ENCODE measurements around the gene CYP4B1. TPM values are rescaled to one million over a fixed set of nuclear protein-coding genes. Genes with fewer than 3 reads are reported as not detected.

Gene CYP4B1
- total and polyA plus RNA-seq, 7 donors = 0.23 to 50.3 (median 17.2) TPM

DNA sequence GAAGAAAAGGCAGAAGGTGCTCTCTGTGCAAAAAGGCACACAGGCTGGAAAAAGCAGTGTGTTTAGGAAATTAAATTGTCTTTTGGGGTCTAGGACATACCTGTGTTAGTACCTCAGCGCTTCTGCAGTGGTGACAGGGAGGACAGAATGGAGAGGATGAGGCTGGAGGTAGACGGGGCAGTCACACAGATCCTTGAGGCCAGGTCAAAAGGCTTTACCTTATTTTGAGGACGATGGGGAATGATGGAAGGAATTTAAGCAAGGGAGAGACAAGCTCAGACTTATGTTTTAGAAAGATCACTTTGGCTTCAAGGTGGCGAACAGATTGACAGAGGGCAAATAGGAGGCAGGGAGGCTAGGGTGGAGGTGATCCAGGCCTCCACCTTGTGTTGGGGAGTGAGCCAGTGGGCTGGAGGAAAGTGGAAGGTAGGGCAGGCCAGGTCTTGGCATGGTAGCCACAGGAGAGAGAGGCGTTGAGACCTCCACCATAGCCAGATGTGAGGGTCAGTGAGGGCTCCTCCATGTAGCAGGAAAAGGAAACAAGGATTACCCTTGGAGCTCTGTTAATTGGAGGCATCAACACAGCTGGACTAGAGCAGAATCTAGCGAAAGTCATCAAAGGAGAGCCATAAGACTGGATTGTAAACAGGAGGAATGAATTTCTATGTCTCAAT is 4.2 kb downstream of the CYP4B1 start:
- Histone ChIP-seq H3K27me3 (peaks cover 0 to 4% (median 0%) of the 10 kb centered on the region in 3 donors), H3K36me3 (no peaks in the 10 kb centered on the region), H3K27ac (peak overlapping the region in 1 of 4 donors; percentile 84), H3K4me1 (no peaks in the 10 kb centered on the region), H3K9me3 (no peaks in the 10 kb centered on the region), H3K4me3 (no peak overlapping the region)
- intact Hi-C loops (cut with DNase I) = no loop called here
- DNase-seq = no peak
- TF ChIP-seq POLR2A (IDR thresholded peaks at IDR 0.05) = no peak
- TF ChIP-seq EP300 (IDR thresholded peaks at IDR 0.05) = no peak
- TF ChIP-seq, protein P1, sequence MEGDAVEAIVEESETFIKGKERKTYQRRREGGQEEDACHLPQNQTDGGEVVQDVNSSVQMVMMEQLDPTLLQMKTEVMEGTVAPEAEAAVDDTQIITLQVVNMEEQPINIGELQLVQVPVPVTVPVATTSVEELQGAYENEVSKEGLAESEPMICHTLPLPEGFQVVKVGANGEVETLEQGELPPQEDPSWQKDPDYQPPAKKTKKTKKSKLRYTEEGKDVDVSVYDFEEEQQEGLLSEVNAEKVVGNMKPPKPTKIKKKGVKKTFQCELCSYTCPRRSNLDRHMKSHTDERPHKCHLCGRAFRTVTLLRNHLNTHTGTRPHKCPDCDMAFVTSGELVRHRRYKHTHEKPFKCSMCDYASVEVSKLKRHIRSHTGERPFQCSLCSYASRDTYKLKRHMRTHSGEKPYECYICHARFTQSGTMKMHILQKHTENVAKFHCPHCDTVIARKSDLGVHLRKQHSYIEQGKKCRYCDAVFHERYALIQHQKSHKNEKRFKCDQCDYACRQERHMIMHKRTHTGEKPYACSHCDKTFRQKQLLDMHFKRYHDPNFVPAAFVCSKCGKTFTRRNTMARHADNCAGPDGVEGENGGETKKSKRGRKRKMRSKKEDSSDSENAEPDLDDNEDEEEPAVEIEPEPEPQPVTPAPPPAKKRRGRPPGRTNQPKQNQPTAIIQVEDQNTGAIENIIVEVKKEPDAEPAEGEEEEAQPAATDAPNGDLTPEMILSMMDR (IDR thresholded peaks at IDR 0.05) = no peak
- no peak for TF ChIP-seq POLR2AphosphoS5 (IDR thresholded peaks at IDR 0.05)
- WGBS, 2 donors = 86 to 89% methylated on average over 6 of the region's 6 CpGs

DNA sequence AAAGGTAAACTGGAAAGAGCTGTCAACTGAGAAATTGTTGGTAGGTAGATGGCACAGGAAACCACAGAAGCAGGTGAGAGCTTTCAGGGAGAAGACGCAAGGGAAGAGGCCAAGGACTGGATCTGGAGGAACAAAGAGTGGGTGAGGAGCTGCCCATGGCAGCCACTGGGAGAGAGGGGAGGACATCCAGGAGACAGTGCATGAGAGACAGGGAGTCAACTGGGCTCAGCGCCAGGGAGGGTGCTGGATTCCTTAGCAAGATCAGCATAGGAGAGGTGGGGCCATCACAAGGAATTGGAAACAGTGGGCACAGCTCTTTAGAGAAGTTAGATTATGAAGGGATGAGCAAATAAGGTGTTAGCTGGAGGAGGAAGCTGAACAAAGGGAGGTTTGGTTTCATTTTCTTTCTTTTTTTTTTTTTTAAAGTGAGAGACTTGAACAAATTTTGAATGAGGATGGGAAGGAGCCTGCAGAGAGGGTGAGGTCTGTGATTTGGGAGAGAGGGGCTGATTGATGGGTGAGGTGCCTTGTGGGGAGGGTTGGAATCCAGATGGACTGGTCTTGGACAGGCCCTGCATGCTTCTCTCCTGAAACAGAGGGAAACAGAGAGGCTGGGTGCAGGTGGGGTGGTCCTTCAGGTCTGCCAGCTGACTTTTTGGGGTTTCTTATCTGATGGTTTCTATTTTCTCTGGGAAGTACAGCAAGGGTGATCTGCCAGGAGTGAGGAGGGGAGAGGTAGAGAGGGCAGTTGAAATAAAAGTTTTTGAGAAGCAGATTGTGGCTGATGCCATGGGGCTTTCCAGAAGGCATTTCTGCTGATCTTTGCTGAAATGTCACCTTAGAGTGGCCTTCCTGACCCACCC is 5.4 kb downstream of the CYP4B1 start:
- DNase-seq = no peak
- peak overlapping the region; percentile 54 to 84 (median 66) for H3K27ac ChIP-seq
- no peaks in the 10 kb centered on the region for H3K4me1 ChIP-seq
- H3K36me3 ChIP-seq = no peaks in the 10 kb centered on the region
- peaks cover 0 to under 1% (median 0%) of the 10 kb centered on the region in 4 donors for H3K9me3 ChIP-seq
- 73 to 78% methylated on average over 2 of the region's 2 CpGs for WGBS, 2 donors
- peaks cover 0 to 4% (median 0%) of the 10 kb centered on the region in 3 donors for H3K27me3 ChIP-seq
- intact Hi-C loops (cut with DNase I) = no loop called here
- H3K4me3 ChIP-seq = no peak overlapping the region
- TF ChIP-seq POLR2A (IDR thresholded peaks at IDR 0.05) (no peak), POLR2AphosphoS5 (IDR thresholded peaks at IDR 0.05) (no peak), EP300 (IDR thresholded peaks at IDR 0.05) (no peak)
- TF ChIP-seq, protein P1 (IDR thresholded peaks at IDR 0.05) = no peak

DNA sequence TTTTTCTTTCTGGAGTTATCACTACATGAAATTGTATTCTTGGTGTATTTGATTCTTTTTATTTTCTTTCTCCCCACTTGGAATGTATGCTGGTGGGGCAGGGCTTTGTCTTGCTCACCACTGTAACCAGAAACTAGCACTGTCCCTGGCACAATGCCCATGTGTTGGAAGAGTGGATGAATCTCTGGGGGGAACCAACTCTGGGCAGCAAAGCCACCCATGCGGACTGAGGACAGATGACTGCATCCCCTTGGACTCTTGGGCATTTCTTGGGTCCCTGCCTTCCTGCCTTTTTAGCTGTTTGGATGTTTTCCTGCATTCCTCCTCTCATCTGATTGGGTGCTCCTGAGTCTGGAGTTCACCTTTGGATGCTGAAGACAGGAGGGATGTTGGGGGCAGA is 6.1 kb downstream of the CYP4B1 start:
- Histone ChIP-seq H3K9me3 (peaks cover 0 to 2% (median 0%) of the 10 kb centered on the region in 4 donors), H3K4me3 (no peak overlapping the region), H3K27ac (peak overlapping the region; percentile 54 to 84 (median 66)), H3K36me3 (no peaks in the 10 kb centered on the region), H3K4me1 (no peaks in the 10 kb centered on the region), H3K27me3 (peaks cover 0 to 4% (median 0%) of the 10 kb centered on the region in 3 donors)
- WGBS, 2 donors = 88 to 90% methylated on average over 1 of the region's 1 CpG
- DNase-seq = no peak
- intact Hi-C loops (cut with DNase I) = no loop called here
- no peak for TF ChIP-seq POLR2A (IDR thresholded peaks at IDR 0.05)
- no peak for TF ChIP-seq EP300 (IDR thresholded peaks at IDR 0.05)
- no peak for TF ChIP-seq POLR2AphosphoS5 (IDR thresholded peaks at IDR 0.05)
- TF ChIP-seq, protein P1 (IDR thresholded peaks at IDR 0.05) = no peak

DNA sequence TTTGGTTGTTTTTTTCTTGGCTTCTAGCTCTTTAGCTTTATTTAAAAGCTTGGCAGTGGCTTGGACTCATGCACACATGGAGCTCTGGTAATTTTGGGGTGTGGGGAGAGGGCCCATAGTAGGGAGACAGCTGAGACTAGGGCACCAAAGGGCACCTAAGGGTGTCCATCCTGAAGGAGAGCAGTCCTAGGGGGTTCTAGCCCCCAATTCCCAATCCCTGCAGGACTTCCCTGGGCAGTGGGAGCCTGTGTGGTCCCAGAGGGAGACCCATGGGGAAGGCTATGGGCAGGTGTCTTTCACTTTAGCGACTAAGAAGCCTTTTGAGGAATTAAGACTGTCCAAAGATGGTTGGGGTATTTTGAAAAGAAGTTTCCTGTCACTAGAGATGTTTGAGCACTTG is 6.9 kb downstream of the CYP4B1 start:
- intact Hi-C loops (cut with DNase I) = no loop called here

More for the DNA sequence above, 6.9 kb downstream of the CYP4B1 start:
- peaks cover 0 to 2% (median 0%) of the 10 kb centered on the region in 4 donors for H3K9me3 ChIP-seq
- peak overlapping the region; percentile 54 to 84 (median 66) for H3K27ac ChIP-seq
- WGBS, 2 donors = 85 to 86% methylated on average over 1 of the region's 1 CpG
- peaks cover 0 to 4% (median 0%) of the 10 kb centered on the region in 3 donors for H3K27me3 ChIP-seq
- H3K4me1 ChIP-seq = no peaks in the 10 kb centered on the region
- no peak for DNase-seq
- no peaks in the 10 kb centered on the region for H3K36me3 ChIP-seq
- H3K4me3 ChIP-seq = no peak overlapping the region
- TF ChIP-seq POLR2AphosphoS5 (IDR thresholded peaks at IDR 0.05) = no peak
- no peak for TF ChIP-seq EP300 (IDR thresholded peaks at IDR 0.05)
- TF ChIP-seq, protein P1 (IDR thresholded peaks at IDR 0.05) = no peak
- TF ChIP-seq POLR2A (IDR thresholded peaks at IDR 0.05) = no peak

Data from sigmoid colon (tissue), 7 donors.